ELF-1 (cell line): ENCODE measurements around the gene TIMP2.
"Not testable (repeated sequence)": the region's sequence is repeated elsewhere in the genome, so short reads cannot be mapped to it uniquely, and the experiment has no call there.

Experiments
- DNase-seq: peaks from one replicate; pipeline ENCODE4 v3.0.0-alpha.2; 2016; ENCODE audit warnings: low read depth, low spot score

The TIMP2 gene

GRCh38 chr17:78956254-78956653, 31.1 kb upstream of the TIMP2 start:
- peak; percentile 86 for DNase-seq

DNA sequence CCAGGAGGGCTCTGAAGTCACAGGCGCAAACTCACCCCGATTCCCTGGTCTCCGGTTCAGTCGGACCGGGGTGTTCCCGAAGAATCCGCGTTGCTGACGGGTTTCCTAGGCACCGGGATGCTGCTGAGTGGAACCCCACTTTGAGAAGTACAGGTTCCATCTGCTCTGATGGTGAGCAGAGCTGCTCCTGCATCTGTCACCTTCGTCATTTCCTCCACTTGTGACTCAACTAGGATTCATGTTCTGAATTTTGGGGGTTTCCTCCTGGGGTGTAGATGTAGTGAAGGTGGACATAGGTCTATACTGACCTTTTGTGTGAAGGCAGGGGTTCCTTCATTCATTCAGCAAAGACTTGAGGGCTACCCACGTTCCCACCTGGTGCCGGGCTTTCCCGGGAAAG, 29.5 kb upstream of the TIMP2 start:
- no peak for DNase-seq

GRCh38 chr17:78953356-78954350, 28.5 kb upstream of the TIMP2 start:
- no peak for DNase-seq

DNA sequence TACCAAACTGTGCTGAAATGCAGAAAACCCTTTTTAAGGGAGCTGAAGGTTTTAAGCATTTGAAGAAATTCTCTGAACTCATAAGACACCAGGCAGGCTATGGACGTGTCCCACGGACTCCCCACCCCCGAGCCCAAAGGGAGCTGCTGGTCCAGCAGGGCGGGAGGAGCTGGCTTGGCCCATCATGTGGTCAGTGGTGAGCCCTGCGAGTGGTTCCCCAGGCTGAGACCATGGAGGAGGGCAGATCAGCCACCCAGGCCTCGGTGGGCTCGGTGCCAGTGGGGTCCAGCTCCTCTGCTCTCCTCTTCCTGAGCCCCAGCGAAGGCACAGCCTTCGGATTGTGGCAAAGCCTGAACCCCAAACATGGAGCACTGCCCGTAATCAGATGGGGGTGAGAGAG, 27.5 kb upstream of the TIMP2 start:
- no peak for DNase-seq

DNA sequence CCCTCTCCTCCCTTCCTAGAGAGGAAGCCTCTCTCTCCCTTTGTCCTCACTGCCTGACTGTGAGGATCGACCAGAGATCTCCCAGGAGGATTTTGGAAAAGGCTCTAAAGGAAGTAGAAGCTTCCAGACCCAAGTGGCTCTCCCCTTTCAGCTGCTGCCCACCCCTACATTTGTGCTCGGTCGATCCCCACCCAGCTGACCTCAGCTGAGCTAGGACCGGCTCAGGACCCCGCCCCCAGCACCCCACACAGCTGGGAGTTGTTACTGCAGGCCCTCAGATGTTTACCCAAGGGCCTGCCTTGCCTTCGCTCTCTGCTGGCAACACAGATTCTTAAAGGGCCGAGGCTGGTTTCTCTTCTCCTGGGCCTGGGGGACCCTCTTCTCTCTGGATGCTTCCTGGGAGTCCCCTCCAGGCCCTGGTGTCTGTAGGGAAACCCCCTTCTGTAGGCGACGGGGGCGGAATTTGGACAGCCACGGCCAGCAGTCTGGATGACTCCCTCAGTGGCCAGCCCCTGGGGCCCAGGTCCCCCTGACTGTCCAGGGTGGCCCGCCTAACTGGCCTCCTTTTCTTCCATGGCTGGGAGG, 26.9 kb upstream of the TIMP2 start:
- DNase-seq: no peak

GRCh38 chr17:78950870-78951269, 25.7 kb upstream of the TIMP2 start:
- no peak for DNase-seq

DNA sequence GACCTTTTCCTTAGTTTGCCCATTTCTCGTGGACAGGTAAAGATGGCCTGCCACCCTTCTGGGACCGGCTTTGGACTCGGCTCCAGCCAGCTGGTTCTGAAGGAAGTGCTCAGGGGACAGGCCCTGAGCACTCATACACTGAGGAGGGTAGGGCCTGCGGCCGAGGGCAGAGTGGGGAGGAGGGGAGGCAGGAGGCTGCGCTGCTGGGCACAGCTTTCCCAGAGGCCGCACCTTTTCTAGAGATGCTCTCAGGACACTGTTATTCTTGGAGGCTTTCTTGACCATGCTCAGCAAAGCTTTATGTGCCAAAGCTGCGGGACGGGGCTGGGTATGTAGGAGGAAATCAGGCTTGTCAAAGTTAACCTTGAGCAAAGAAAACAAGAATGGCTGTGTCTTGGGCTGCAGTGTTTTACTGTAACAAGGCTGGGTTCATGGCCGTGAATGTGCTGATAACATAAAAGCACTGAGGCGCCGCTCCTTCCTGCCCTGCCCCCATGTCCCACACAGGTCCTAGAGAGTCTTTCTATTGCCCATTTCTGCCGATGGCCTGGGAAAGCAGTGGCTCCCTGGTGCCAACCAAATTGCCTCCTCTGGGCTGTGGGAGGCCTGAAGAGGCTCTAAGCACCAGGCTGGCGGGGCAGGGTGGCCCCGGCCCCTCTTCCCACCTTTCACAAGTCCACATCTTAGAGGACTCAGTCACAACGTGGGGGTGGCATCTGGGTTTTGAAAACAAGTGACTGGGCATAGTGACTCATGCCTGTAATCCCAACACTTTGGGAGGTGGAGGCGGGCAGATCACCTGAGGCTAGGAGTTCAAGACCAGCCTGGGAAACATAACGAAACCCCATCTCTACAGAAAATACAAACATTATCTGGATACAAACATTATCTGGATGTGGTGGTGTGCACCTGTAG, 22.3 kb upstream of the TIMP2 start:
- no peak for DNase-seq

- no peak for DNase-seq
These were observed 21.4 kb upstream of the TIMP2 start for GRCh38 chr17:78946631-78947030.

DNA sequence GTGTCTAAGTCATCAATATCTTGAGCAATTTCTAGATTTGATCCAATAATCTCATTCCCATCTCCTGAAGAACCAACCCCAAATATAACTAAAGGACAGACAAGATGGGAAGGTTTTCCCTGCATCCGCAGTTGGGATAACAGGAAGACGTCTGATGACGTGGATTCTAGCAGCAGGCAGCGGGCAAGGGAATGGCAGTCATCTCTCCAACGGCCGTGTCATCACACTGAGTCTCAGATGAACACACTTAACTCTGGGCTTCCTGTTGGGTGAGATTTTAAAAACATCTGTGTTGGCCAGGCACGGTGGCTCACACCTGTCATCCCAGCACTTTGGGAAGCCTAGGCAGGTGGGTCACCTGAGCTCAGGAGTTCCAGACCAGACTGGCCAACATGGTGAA, 20.9 kb upstream of the TIMP2 start:
- DNase-seq: no peak

- not testable (repeated sequence) for DNase-seq
These were observed 20.3 kb upstream of the TIMP2 start for GRCh38 chr17:78945455-78945854.

- no peak for DNase-seq
These were observed 19.8 kb upstream of the TIMP2 start for GRCh38 chr17:78944956-78945355.

DNA sequence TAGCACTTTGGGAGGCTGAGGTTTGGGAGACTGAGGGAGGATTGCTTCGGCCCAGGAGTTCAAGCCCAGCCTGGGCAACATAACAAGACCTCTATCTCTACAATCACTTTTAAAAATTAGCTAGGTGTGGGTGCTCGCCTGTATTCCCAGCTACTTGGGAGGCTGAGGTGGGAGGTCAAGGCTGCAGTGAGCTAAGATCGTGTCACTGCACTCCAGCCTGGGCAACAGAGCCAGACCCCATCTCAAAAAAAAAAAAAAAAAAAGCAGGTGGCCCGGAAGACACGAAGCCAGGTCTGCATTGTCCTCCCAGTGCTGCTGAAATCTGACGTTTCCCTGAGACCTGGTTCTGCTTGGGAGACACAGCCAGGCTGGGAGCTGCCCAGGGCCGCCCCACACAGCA, 18.8 kb upstream of the TIMP2 start:
- DNase-seq: no peak

DNA sequence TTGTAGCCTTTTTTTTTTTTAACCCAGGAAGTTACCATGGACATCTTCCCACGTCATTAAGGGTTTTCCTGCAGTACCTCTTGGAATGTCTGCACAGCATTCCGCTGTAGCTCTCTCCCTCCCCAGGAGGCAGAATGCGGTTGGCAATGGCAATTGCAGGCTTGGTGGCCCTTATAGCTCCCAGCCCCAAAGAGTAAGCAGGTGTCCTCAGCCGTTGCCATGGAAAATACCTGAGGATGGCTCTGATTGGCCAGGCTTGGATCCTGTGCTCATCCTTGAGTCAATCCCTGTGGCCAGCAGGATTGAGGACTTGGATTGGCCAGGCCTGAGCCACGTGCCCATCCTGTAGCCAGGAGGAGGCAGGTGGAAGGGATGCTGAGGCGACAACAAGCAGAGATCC, 15.5 kb upstream of the TIMP2 start:
- peak; percentile 81 for DNase-seq

DNA sequence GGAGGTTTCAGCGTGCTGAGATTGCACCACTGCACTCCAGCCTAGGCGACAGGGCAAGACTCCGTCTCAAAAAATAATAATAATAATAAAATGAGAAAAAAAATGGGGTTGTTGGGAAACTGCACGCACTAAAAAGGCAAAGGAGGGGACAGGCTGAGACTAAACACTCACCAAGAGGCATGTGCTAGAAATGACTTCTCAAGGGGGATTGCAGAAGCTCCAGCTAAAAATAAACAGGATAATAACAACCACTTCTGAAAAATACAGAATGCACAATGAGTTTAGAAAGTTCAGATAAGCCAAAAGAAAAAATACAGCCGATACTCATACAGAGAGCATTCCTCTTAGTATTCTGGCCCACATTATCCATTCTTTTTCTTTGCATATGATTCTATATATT, 15.1 kb upstream of the TIMP2 start:
- DNase-seq: no peak

DNA sequence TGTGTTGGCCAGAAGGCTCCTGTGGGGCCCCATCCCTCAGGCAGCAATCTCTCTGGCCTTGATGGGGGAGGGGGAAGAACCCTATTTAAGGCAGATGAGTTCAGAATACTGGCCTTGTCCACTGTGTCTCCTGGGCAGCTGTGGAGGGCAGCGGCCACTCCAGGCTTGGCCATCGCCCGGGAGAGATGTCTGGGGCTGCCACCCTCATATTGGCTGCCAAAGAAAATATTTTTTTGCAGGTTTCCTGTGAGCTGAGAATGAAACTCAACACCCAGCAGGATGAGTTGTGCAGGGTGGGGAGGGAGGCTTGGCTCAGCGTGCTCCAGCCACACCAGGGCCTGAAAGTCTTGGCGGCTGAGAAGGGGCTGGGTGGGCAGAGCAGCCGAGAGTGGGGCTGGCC, 14.4 kb upstream of the TIMP2 start:
- no peak for DNase-seq

DNA sequence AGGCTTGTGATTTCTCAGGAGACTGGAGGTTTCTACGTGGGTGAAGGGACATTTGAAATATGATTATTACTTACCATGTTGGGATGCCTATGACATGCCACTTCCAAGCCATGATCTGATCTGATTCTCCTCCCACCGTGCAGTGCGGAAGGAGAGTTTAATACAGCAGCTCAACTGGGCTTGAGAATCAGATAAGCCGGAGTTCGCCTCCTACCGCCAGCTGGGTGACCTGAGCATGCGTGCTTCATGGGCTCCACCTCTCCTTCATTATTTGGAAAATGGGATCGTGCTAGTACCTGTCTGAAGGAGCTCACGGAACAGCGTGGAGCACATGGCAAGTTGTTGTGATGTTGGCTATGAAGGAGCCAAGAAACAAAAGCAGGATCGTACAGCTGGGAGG, 12.4 kb upstream of the TIMP2 start:
- no peak for DNase-seq

GRCh38 chr17:78935419-78936323, 10.5 kb upstream of the TIMP2 start:
- peak; percentile 44 for DNase-seq

- no peak for DNase-seq
These were observed 9.7 kb upstream of the TIMP2 start for GRCh38 chr17:78934681-78935418.

GRCh38 chr17:78933959-78934568, 8.9 kb upstream of the TIMP2 start:
- DNase-seq: peak; percentile 90
